Mesendoderm (in vitro differentiated cells): ENCODE results near the gene APOL1.

Experiments used
- DNase-seq: peaks from one replicate; pipeline ENCODE4 v3.0.0; 2013
- H2AK5ac ChIP-seq: 2 replicates; pipeline ENCODE4 v1.6.1; 2013; ENCODE audit warnings: low read length, inconsistent platforms
- H2BK120ac ChIP-seq: 2 replicates; pipeline ENCODE4 v1.6.1; 2013; ENCODE audit warnings: low read depth, mild to moderate bottlenecking, low read length, moderate library complexity, mixed read lengths
- H2BK15ac ChIP-seq: replicated peaks from 2 replicates; pipeline ENCODE4 v1.6.1; 2013; ENCODE audit warnings: low read depth, mild to moderate bottlenecking, moderate library complexity
- H2BK5ac ChIP-seq: 2 replicates; pipeline ENCODE4 v1.6.1; 2013; ENCODE audit warnings: low read length, inconsistent platforms
- H3K18ac ChIP-seq: 2 replicates; pipeline ENCODE4 v1.6.1; 2013; ENCODE audit warnings: mild to moderate bottlenecking, low read length, mixed read lengths
- H3K23ac ChIP-seq: one replicate; pipeline ENCODE4 v1.6.1; 2013; ENCODE audit warnings: low read length
- H3K27ac ChIP-seq: 2 replicates; pipeline ENCODE4 v1.5.1; 2013; ENCODE audit warnings: low read depth, mild to moderate bottlenecking, inconsistent platforms, low read length, moderate library complexity
- H3K27me3 ChIP-seq: 2 replicates; pipeline ENCODE4 v1.6.1; 2013; ENCODE audit warnings: low read length, control low read depth, mild to moderate bottlenecking, inconsistent platforms; ENCODE audit not compliant: insufficient read depth, poor library complexity
- H3K36me3 ChIP-seq: 2 replicates; pipeline ENCODE4 v1.6.1; 2013; ENCODE audit warnings: low read length, inconsistent platforms; ENCODE audit not compliant: control insufficient read depth, insufficient read depth
- H3K4ac ChIP-seq: one replicate; pipeline ENCODE4 v1.6.1; 2013; ENCODE audit warnings: low read depth, mild to moderate bottlenecking, low read length, moderate library complexity
- H3K4me1 ChIP-seq: 2 replicates; pipeline ENCODE4 v1.6.1; 2013; ENCODE audit warnings: low read depth, low read length, inconsistent platforms; ENCODE audit not compliant: control insufficient read depth
- H3K4me2 ChIP-seq: 2 replicates; pipeline ENCODE4 v1.6.1; 2013; ENCODE audit warnings: low read length
- H3K4me3 ChIP-seq: 2 replicates; pipeline ENCODE4 v1.5.1; 2013; ENCODE audit warnings: mild to moderate bottlenecking, low read length
- H3K56ac ChIP-seq: one replicate; pipeline ENCODE4 v1.6.1; 2013; ENCODE audit warnings: low read length
- H3K79me1 ChIP-seq: 2 replicates; pipeline ENCODE4 v1.6.1; 2013; ENCODE audit warnings: low read length, inconsistent platforms
- H3K79me2 ChIP-seq: 2 replicates; pipeline ENCODE4 v1.6.1; 2013; ENCODE audit warnings: mild to moderate bottlenecking, low read length; ENCODE audit not compliant: control insufficient read depth, insufficient read depth
- H3K9ac ChIP-seq: 2 replicates; pipeline ENCODE4 v1.6.1; 2013; ENCODE audit warnings: low read length, inconsistent platforms
- H4K5ac ChIP-seq: one replicate; pipeline ENCODE4 v1.6.1; 2013; ENCODE audit warnings: low read length
- H4K8ac ChIP-seq: one replicate; pipeline ENCODE4 v1.6.1; 2013; ENCODE audit warnings: low read depth, mild to moderate bottlenecking, control low read depth, low read length, moderate library complexity
- WGBS: extraction: QIAGEN DNeasy Blood & Tissue Kit; methylation state at CpG from one replicate; pipeline ENCODE4 v1.1.7; 2013; ENCODE audit warnings: low lambda C conversion rate, missing lambda C conversion rate; ENCODE audit not compliant: insufficient coverage; ENCODE audit errors: extremely low coverage; 5-methylcytosine and 5-hydroxymethylcytosine counted together

APOL1 gene

GRCh38 chr22:36302439-36303114 lies 49.6 kb downstream of the APOL1 start:
- no peak overlapping the region for H4K8ac ChIP-seq
- no peak overlapping the region for H3K9ac ChIP-seq
- no peak overlapping the region for H3K4me2 ChIP-seq
- peaks cover 61% of the 10 kb centered on the region for H3K36me3 ChIP-seq
- H2BK15ac ChIP-seq, result no peak overlapping the region
- H2AK5ac ChIP-seq, result no peak overlapping the region
- no peak overlapping the region for H3K4ac ChIP-seq
- WGBS, result no CpG with 5 or more reads among the region's 17 CpGs
- no peaks in the 10 kb centered on the region for H3K4me1 ChIP-seq
- no peak for DNase-seq
- H3K27ac ChIP-seq, result no peak overlapping the region
- H2BK5ac ChIP-seq, result no peak overlapping the region
- no peaks in the 10 kb centered on the region for H3K79me2 ChIP-seq
- H3K56ac ChIP-seq, result no peak overlapping the region
- H3K27me3 ChIP-seq, result no peaks in the 10 kb centered on the region
- no peak overlapping the region for H4K5ac ChIP-seq
- H3K18ac ChIP-seq, result no peak overlapping the region
- H3K79me1 ChIP-seq, result peaks cover 10% of the 10 kb centered on the region
- H3K23ac ChIP-seq, result no peak overlapping the region
- H3K4me3 ChIP-seq, result no peak overlapping the region
- no peak overlapping the region for H2BK120ac ChIP-seq

- Histone ChIP-seq H3K4me1 (no peaks in the 10 kb centered on the region), H3K79me2 (no peaks in the 10 kb centered on the region), H3K79me1 (peaks cover 8% of the 10 kb centered on the region), H2BK15ac (no peak overlapping the region), H3K18ac (no peak overlapping the region), H4K8ac (no peak overlapping the region), H2BK120ac (no peak overlapping the region), H3K36me3 (peaks cover 56% of the 10 kb centered on the region), H3K27me3 (no peaks in the 10 kb centered on the region), H3K4me2 (no peak overlapping the region), H4K5ac (no peak overlapping the region), H2AK5ac (no peak overlapping the region), H3K9ac (no peak overlapping the region), H3K56ac (no peak overlapping the region), H3K27ac (no peak overlapping the region), H3K4me3 (no peak overlapping the region), H2BK5ac (no peak overlapping the region), H3K23ac (no peak overlapping the region), H3K4ac (no peak overlapping the region)
- no CpG with 5 or more reads among the region's 9 CpGs for WGBS
- DNase-seq, result no peak
Measured at GRCh38 chr22:36303115-36303467, 50.2 kb downstream of the APOL1 start.

- H4K8ac ChIP-seq, result no peak overlapping the region
- H3K27me3 ChIP-seq, result no peaks in the 10 kb centered on the region
- H3K23ac ChIP-seq, result no peak overlapping the region
- H4K5ac ChIP-seq, result no peak overlapping the region
- no peak overlapping the region for H3K4me2 ChIP-seq
- no peak overlapping the region for H3K56ac ChIP-seq
- no peak overlapping the region for H2AK5ac ChIP-seq
- no peak overlapping the region for H3K27ac ChIP-seq
- H3K79me2 ChIP-seq, result no peaks in the 10 kb centered on the region
- H3K36me3 ChIP-seq, result peaks cover 51% of the 10 kb centered on the region
- H2BK120ac ChIP-seq, result no peak overlapping the region
- peaks cover 8% of the 10 kb centered on the region for H3K79me1 ChIP-seq
- H3K4me3 ChIP-seq, result no peak overlapping the region
- H3K9ac ChIP-seq, result no peak overlapping the region
- no CpG with 5 or more reads among the region's 13 CpGs for WGBS
- H3K18ac ChIP-seq, result no peak overlapping the region
- no peak overlapping the region for H2BK5ac ChIP-seq
- no peak overlapping the region for H3K4ac ChIP-seq
- no peak for DNase-seq
- no peaks in the 10 kb centered on the region for H3K4me1 ChIP-seq
- no peak overlapping the region for H2BK15ac ChIP-seq
Measured at GRCh38 chr22:36303874-36304273, 50.9 kb downstream of the APOL1 start.

GRCh38 chr22:36304429-36304828 lies 51.5 kb downstream of the APOL1 start:
- Histone ChIP-seq H3K27me3 (no peaks in the 10 kb centered on the region), H3K9ac (no peak overlapping the region), H3K4me1 (no peaks in the 10 kb centered on the region), H3K79me1 (peaks cover 8% of the 10 kb centered on the region), H3K56ac (no peak overlapping the region), H3K4ac (no peak overlapping the region), H2AK5ac (no peak overlapping the region), H3K79me2 (no peaks in the 10 kb centered on the region), H2BK15ac (no peak overlapping the region), H3K4me3 (no peak overlapping the region), H3K27ac (no peak overlapping the region), H4K5ac (no peak overlapping the region), H3K36me3 (peaks cover 54% of the 10 kb centered on the region), H3K18ac (no peak overlapping the region), H2BK120ac (no peak overlapping the region), H4K8ac (no peak overlapping the region), H3K4me2 (no peak overlapping the region), H2BK5ac (no peak overlapping the region), H3K23ac (no peak overlapping the region)
- WGBS, result no CpG with 5 or more reads among the region's 10 CpGs
- DNase-seq, result no peak

GRCh38 chr22:36305813-36306212 lies 52.9 kb downstream of the APOL1 start:
- H3K4me1 ChIP-seq, result no peaks in the 10 kb centered on the region
- H3K56ac ChIP-seq, result no peak overlapping the region
- no peaks in the 10 kb centered on the region for H3K27me3 ChIP-seq
- H3K36me3 ChIP-seq, result peaks cover 45% of the 10 kb centered on the region
- H3K4me2 ChIP-seq, result no peak overlapping the region
- no peak overlapping the region for H3K4ac ChIP-seq
- WGBS, result no CpG with 5 or more reads among the region's 19 CpGs
- H3K79me1 ChIP-seq, result peaks cover 5% of the 10 kb centered on the region
- H3K9ac ChIP-seq, result no peak overlapping the region
- H3K18ac ChIP-seq, result no peak overlapping the region
- DNase-seq, result no peak
- H3K4me3 ChIP-seq, result no peak overlapping the region
- H4K8ac ChIP-seq, result no peak overlapping the region
- no peak overlapping the region for H2BK15ac ChIP-seq
- H3K23ac ChIP-seq, result no peak overlapping the region
- no peak overlapping the region for H2BK5ac ChIP-seq
- no peak overlapping the region for H2BK120ac ChIP-seq
- H3K27ac ChIP-seq, result no peak overlapping the region
- no peak overlapping the region for H2AK5ac ChIP-seq
- no peak overlapping the region for H4K5ac ChIP-seq
- H3K79me2 ChIP-seq, result no peaks in the 10 kb centered on the region

- no peak overlapping the region for H2BK120ac ChIP-seq
- no CpG with 5 or more reads among the region's 18 CpGs for WGBS
- no peak overlapping the region for H3K9ac ChIP-seq
- no peaks in the 10 kb centered on the region for H3K27me3 ChIP-seq
- H3K4me3 ChIP-seq, result no peak overlapping the region
- H3K27ac ChIP-seq, result no peak overlapping the region
- no peak overlapping the region for H2BK5ac ChIP-seq
- no peak overlapping the region for H3K18ac ChIP-seq
- no peak overlapping the region for H4K5ac ChIP-seq
- no peak overlapping the region for H2AK5ac ChIP-seq
- H3K79me1 ChIP-seq, result peaks cover 2% of the 10 kb centered on the region
- H3K79me2 ChIP-seq, result no peaks in the 10 kb centered on the region
- no peak overlapping the region for H4K8ac ChIP-seq
- H3K36me3 ChIP-seq, result peaks cover 43% of the 10 kb centered on the region
- no peak overlapping the region for H3K56ac ChIP-seq
- no peak overlapping the region for H3K23ac ChIP-seq
- no peaks in the 10 kb centered on the region for H3K4me1 ChIP-seq
- no peak overlapping the region for H3K4me2 ChIP-seq
- H3K4ac ChIP-seq, result no peak overlapping the region
- H2BK15ac ChIP-seq, result no peak overlapping the region
- no peak for DNase-seq
Measured at GRCh38 chr22:36306227-36306626, 53.3 kb downstream of the APOL1 start.
